HepG2 (cell line): Measurements from ENCODE around the gene ARHGEF1. TPM values are rescaled to one million over a fixed set of nuclear protein-coding genes. Genes with fewer than 3 reads are reported as not detected.
"Not testable (repeated sequence)": the region's sequence is repeated elsewhere in the genome, so short reads cannot be mapped to it uniquely, and the experiment has no call there.

Source experiments
- ATAC-seq: fragments of 200-7000 bp; cut with Tn5 transposase; 3 replicates; pipeline ENCODE4 v1.9.1; 2020; ENCODE audit warnings: mild to moderate bottlenecking, moderate library complexity
- BruUV-seq: library from RNA; stranded (reverse); fragments of 400-500 nt; replicated peaks from 2 replicates; lab custom pipeline; 2021; lab: Mats Ljungman, UMichigan
- CTCF ChIA-PET: fragments of 300-600 bp; formaldehyde crosslinking; extraction: SDS; loops from one replicate; lab custom pipeline; 2021; ENCODE audit warnings: low total read pairs, inconsistent platforms, low intra/inter-chr PET ratio; lab: Yijun Ruan, JAX
- POLR2A ChIA-PET: fragments of 350-600 bp; sonication (Branson Sonifier 250); formaldehyde crosslinking; loops from one replicate; lab custom pipeline; 2020; ENCODE audit warnings: antibody characterized with exemption, inconsistent platforms; lab: Yijun Ruan, JAX
- DNase-seq: peaks from one replicate; pipeline ENCODE4 v3.0.0-alpha.2; 2015; ENCODE audit warnings: low spot score
- FAIRE-seq: peaks from 3 replicates; lab custom pipeline; 2011; peaks lifted over from hg19 to GRCh38; lab: Jason Lieb, UNC
- H2AFZ ChIP-seq: one replicate; pipeline ENCODE4 v1.6.1; 2011; ENCODE audit warnings: low read length, inconsistent platforms
- H3K27ac ChIP-seq: fragments of 300-600 bp; 3 replicates; pipeline ENCODE4 v1.8.0; 2011; ENCODE audit warnings: mixed run types, mild to moderate bottlenecking, mixed read lengths, low read length, inconsistent platforms; ENCODE audit not compliant: insufficient read depth; ENCODE audit errors: extremely low read length
- H3K27me3 ChIP-seq, 2 experiments: fragments of 200-600 bp in 1 of 2; 2 replicates in 1 of 2; 3 replicates in 1 of 2; pipeline versions ENCODE4 v1.6.0 to v1.8.0; 2011; ENCODE audit warnings: low read length in 2 of 2, mild to moderate bottlenecking in 2 of 2, moderate library complexity in 2 of 2, inconsistent platforms in 1 of 2; ENCODE audit not compliant: insufficient read depth in 2 of 2, control insufficient read depth in 1 of 2
- H3K36me3 ChIP-seq, 2 experiments: fragments of 200-600 bp in 1 of 2; replicated peaks in 1 of 2; 2 replicates in 1 of 2; 3 replicates in 1 of 2; pipeline versions ENCODE4 v1.5.1 to v1.8.0; 2011; ENCODE audit warnings: low read length in 2 of 2, inconsistent platforms in 1 of 2; ENCODE audit not compliant: insufficient read depth in 2 of 2, control insufficient read depth in 1 of 2
- H3K4me1 ChIP-seq: 2 replicates; pipeline ENCODE4 v1.5.1; 2012; ENCODE audit warnings: low read length, inconsistent platforms; ENCODE audit not compliant: insufficient read depth
- H3K4me2 ChIP-seq: 2 replicates; pipeline ENCODE4 v1.6.0; 2011; ENCODE audit warnings: low read depth, low read length, inconsistent platforms
- H3K4me3 ChIP-seq, 3 experiments: fragments of 200-600 bp in 1 of 3; sonication (generic), shearing (Covaris generic) in 1 of 3; replicated peaks in 1 of 3; 2 replicates each; pipeline ENCODE4 v1.5.1; 2011 to 2016; ENCODE audit warnings: low read length in 3 of 3, inconsistent platforms in 2 of 3, low read depth in 2 of 3, mild to moderate bottlenecking in 2 of 3, control low read depth in 1 of 3, mixed read lengths in 1 of 3; ENCODE audit not compliant: insufficient read depth in 1 of 3
- H3K79me2 ChIP-seq: one replicate; pipeline ENCODE4 v1.6.1; 2011; ENCODE audit warnings: low read length, inconsistent platforms; ENCODE audit not compliant: insufficient read depth
- H3K9ac ChIP-seq: 2 replicates; pipeline ENCODE4 v1.6.0; 2011; ENCODE audit warnings: mild to moderate bottlenecking, low read depth, low read length, inconsistent platforms; ENCODE audit not compliant: insufficient read depth
- H3K9me3 ChIP-seq: 2 replicates; pipeline ENCODE4 v1.5.1; 2012; ENCODE audit warnings: mild to moderate bottlenecking, low read length
- H4K20me1 ChIP-seq: 2 replicates; pipeline ENCODE4 v1.6.0; 2011; ENCODE audit warnings: inconsistent platforms, mild to moderate bottlenecking, low read length, moderate library complexity; ENCODE audit not compliant: insufficient read depth
- DNMT1 ChIP-seq: sonication (generic); formaldehyde crosslinking; IDR thresholded peaks from 2 replicates; pipeline ENCODE4 v1.5.1; 2020; ENCODE audit warnings: mild to moderate bottlenecking, missing genetic modification reagents
- EZH2 ChIP-seq: conservative IDR thresholded peaks from 2 replicates; pipeline ENCODE4 v1.6.1; 2012; ENCODE audit warnings: mild to moderate bottlenecking, low read depth, low read length, moderate library complexity
- KDM5B ChIP-seq: sonication (generic); formaldehyde crosslinking; IDR thresholded peaks from 2 replicates; pipeline ENCODE4 v1.4.0; 2020; ENCODE audit warnings: missing genetic modification reagents, mild to moderate bottlenecking, borderline replicate concordance
- MTA1 ChIP-seq: sonication (generic); formaldehyde crosslinking; IDR thresholded peaks from 2 replicates; pipeline ENCODE4 v1.4.0; 2020; ENCODE audit warnings: missing genetic modification reagents, mild to moderate bottlenecking, borderline replicate concordance
- NAIF1 ChIP-seq: sonication (generic); formaldehyde crosslinking; IDR thresholded peaks from 2 replicates; pipeline ENCODE4 v1.5.0; 2020; ENCODE audit warnings: mild to moderate bottlenecking, missing genetic modification reagents, borderline replicate concordance
- RFXAP ChIP-seq: sonication (generic); formaldehyde crosslinking; IDR thresholded peaks from 2 replicates; pipeline ENCODE4 v1.4.0; 2020; ENCODE audit warnings: missing genetic modification reagents, borderline replicate concordance
- ZBTB7B ChIP-seq: sonication (generic); formaldehyde crosslinking; IDR thresholded peaks from 2 replicates; pipeline ENCODE4 v1.4.0; 2020; ENCODE audit warnings: missing genetic modification reagents
- ZNF672 ChIP-seq: sonication (generic); formaldehyde crosslinking; IDR thresholded peaks from 2 replicates; pipeline ENCODE4 v1.8.1; 2022; ENCODE audit warnings: missing genetic modification reagents
- ZSCAN22 ChIP-seq: sonication (generic); formaldehyde crosslinking; IDR thresholded peaks from 2 replicates; pipeline ENCODE4 v1.4.0; 2020; ENCODE audit warnings: mild to moderate bottlenecking, missing genetic modification reagents
- WGBS: methylation state at CpG from one replicate; pipeline ENCODE4 v1.1.6; 2017; ENCODE audit warnings: low lambda C conversion rate; 5-methylcytosine and 5-hydroxymethylcytosine counted together
- in situ Hi-C: cut with HindIII; loops from 2 replicates; pipeline ENCODE4 v1.10.0; 2017; ENCODE audit warnings: low pct_unique_long_range_greater_than_20kb; ENCODE audit not compliant: extremely low pct_ligation_motif_present
- intact Hi-C: fragments of 100-400 bp; cut with micrococcal nuclease; formaldehyde crosslinking; loops from one replicate; pipeline ENCODE4 v1.10.0; 2022; ENCODE audit not compliant: unreplicated experiment
- polyA plus RNA-seq, 8 experiments: library from polyadenylated mRNA; depleted of rRNA in 3 of 8; stranded (reverse) in 7 of 8; unstranded in 1 of 8; fragments of >200 nt; fragmentation: Illumina TruSeq in 4 of 8; extraction: Trizol in 4 of 8; gene quantifications; 2 replicates each; pipeline versions ENCODE4 v1.2.1 to v1.2.3, GENCODE V29; 2011 to 2016; ENCODE audit warnings: low read depth in 4 of 8, missing spikeins in 1 of 8, mixed read lengths in 1 of 8; ENCODE audit not compliant: insufficient read depth in 1 of 8
- total RNA-seq, 5 experiments: library from RNA; depleted of rRNA; stranded (reverse); fragments of >200 nt; fragmentation: Illumina TruSeq; extraction: Trizol; gene quantifications; 2 replicates each; pipeline ENCODE4 v1.2.3, GENCODE V29; 2016; ENCODE audit warnings: low read depth in 1 of 5
- TF ChIP-seq, protein P1 (sequence below): sonication (generic); formaldehyde crosslinking; IDR thresholded peaks from 2 replicates; pipeline ENCODE4 v1.4.0; 2020; ENCODE audit warnings: mild to moderate bottlenecking, low read depth, missing genetic modification reagents

Gene ARHGEF1
- total and polyA plus RNA-seq, 2 of the 13 experiments (the other 11 are each of a cell fraction or from before 2014, with no cell fraction given) = 33.7 to 34.7 TPM

DNA sequence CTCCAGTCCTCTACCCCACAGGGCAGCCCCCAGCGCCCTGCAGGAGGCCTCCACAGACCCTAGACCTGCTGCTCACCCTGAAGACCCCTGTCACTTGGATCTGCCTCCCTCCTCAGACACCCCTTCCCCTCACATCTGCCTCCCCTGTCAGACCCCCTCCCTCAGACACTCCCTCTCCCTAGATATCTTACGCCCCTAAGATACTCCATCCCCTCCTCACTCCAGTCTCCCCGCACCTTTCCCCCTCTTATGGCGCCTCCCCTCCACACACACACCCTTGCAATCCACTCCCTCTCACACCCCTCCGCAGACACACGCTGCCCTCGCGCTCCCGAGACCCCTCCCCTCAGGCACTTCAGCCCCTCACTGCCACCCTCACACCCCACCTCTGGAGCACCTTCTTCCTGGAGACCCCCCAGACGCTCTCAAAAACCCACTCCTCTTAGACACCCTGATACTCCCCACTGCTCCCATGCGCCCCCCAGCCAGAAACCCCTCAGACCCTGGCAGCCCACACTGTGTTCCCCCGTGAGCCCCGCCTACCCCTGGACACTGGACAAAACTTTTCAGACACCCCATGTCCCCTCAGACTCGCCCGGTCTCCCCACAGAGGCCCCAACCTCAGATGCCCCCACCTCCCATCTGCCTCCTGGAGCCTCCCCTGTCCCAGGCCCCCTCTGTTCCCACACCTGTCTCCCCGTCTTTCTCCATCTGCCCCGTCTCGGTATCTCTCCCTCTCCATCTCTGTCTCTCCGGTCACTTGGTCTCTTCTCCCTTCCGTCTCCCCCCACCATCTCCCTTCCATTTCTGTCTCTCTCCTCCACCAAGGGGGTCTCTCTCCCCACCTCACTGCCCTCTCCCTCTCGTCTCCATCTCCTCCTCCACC is 30.8 kb downstream of the ARHGEF1 start:
- ATAC-seq (peak; percentile 18; the same call in 2 of the 3 replicates), FAIRE-seq (no peak), DNase-seq (no peak)
- Histone ChIP-seq H3K36me3 (no peaks in the 10 kb centered on the region), H3K27me3 (peaks cover 10 to 36% of the 10 kb centered on the region in 2 experiments), H3K4me2 (no peak overlapping the region), H3K9me3 (no peaks in the 10 kb centered on the region), H2AFZ (no peak overlapping the region), H3K4me3 (no peak overlapping the region), H3K27ac (no peak overlapping the region), H4K20me1 (no peaks in the 10 kb centered on the region), H3K4me1 (no peaks in the 10 kb centered on the region), H3K9ac (no peak overlapping the region), H3K79me2 (no peaks in the 10 kb centered on the region)
- intact Hi-C loops (no loop called here), in situ Hi-C loops (no loop called here)
- ChIA-PET POLR2A (no interaction called here), CTCF (no interaction called here)
- 28% methylated on average over 21 of the region's 21 CpGs for WGBS
- no TSS peak for BruUV-seq
- TF ChIP-seq ZSCAN22 (CRISPR knock-in tag) (0 out of 2 replicates have a peak, but pooled peaks have one; percentile 42), ZNF672 (CRISPR knock-in tag) (no peak), NAIF1 (no peak), RFXAP (no peak), EZH2 (peak; percentile 53; the same call in 1 of the 2 replicates), ZBTB7B (CRISPR knock-in tag) (no peak), MTA1 (CRISPR knock-in tag) (no peak), DNMT1 (CRISPR knock-in tag) (no peak), KDM5B (no peak)
- TF ChIP-seq, protein P1, sequence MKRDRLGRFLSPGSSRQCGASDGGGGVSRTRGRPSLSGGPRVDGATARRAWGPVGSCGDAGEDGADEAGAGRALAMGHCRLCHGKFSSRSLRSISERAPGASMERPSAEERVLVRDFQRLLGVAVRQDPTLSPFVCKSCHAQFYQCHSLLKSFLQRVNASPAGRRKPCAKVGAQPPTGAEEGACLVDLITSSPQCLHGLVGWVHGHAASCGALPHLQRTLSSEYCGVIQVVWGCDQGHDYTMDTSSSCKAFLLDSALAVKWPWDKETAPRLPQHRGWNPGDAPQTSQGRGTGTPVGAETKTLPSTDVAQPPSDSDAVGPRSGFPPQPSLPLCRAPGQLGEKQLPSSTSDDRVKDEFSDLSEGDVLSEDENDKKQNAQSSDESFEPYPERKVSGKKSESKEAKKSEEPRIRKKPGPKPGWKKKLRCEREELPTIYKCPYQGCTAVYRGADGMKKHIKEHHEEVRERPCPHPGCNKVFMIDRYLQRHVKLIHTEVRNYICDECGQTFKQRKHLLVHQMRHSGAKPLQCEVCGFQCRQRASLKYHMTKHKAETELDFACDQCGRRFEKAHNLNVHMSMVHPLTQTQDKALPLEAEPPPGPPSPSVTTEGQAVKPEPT (CRISPR knock-in tag) = no peak

DNA sequence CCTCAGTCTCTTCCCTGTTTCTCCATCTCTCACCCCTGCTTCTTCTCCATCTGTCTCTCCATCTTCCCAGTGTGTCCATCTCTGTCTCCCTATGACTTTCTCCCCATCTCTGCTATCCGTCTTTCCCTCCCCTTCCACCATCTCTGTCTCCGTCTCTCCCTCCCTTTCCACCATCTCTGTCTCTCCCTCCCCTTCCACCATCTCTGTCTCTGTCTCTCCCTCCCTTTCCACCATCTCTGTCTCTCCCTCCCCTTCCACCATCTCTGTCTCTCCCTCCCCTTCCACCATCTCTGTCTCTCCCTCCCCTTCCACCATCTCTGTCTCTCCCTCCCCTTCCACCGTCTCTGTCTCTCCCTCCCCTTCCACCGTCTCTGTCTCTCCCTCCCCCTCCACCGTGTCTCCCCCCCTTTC is 31.4 kb downstream of the ARHGEF1 start:
- H3K9ac ChIP-seq, in situ Hi-C loops, DNase-seq, H4K20me1 ChIP-seq, H3K36me3 ChIP-seq, ATAC-seq, BruUV-seq, H2AFZ ChIP-seq, CTCF ChIA-PET, H3K4me1 ChIP-seq, H3K4me2 ChIP-seq, intact Hi-C loops, H3K4me3 ChIP-seq, POLR2A ChIA-PET, H3K79me2 ChIP-seq, H3K27ac ChIP-seq, FAIRE-seq, H3K9me3 ChIP-seq: not testable (repeated sequence)
- 19% methylated on average over 5 of the region's 5 CpGs for WGBS
- peaks cover 10 to 36% of the 10 kb centered on the region in 2 experiments for H3K27me3 ChIP-seq
